GM19452 (cell line): Measurements from ENCODE around the gene DYRK1B.
"Not testable (repeated sequence)": the region's sequence is repeated elsewhere in the genome, so short reads cannot be mapped to it uniquely, and the experiment has no call there.

Experiments
- ATAC-seq: cut with Tn5 transposase; IDR thresholded peaks from one replicate; pipeline ENCODE4 v1.9.1; 2021; ENCODE audit not compliant: unreplicated experiment

Gene DYRK1B

GRCh38 chr19:39831679-39832078, 2.3 kb downstream of the DYRK1B start:
- ATAC-seq: no peak

GRCh38 chr19:39830847-39831246, 3.1 kb downstream of the DYRK1B start:
- no peak for ATAC-seq

- ATAC-seq: no peak
Measured at GRCh38 chr19:39830406-39830805, 3.6 kb downstream of the DYRK1B start.

GRCh38 chr19:39829702-39830275, 4.2 kb downstream of the DYRK1B start:
- no peak for ATAC-seq

- no peak for ATAC-seq
Measured at GRCh38 chr19:39828654-39829032, 5.3 kb downstream of the DYRK1B start.

- no peak for ATAC-seq
Measured at GRCh38 chr19:39828015-39828653, 5.8 kb downstream of the DYRK1B start.

GRCh38 chr19:39827216-39827615, 6.7 kb downstream of the DYRK1B start:
- no peak for ATAC-seq

- ATAC-seq: no peak
Measured at GRCh38 chr19:39826311-39826945, 7.5 kb downstream of the DYRK1B start.

- ATAC-seq: no peak
Measured at GRCh38 chr19:39825531-39826076, 8.4 kb downstream of the DYRK1B start.

- ATAC-seq: no peak
Measured at GRCh38 chr19:39825093-39825463, 8.9 kb downstream of the DYRK1B start.

- ATAC-seq: peak; percentile 92
Measured at GRCh38 chr19:39824143-39825092, 9.5 kb downstream of the DYRK1B start.

- ATAC-seq: no peak
Measured at GRCh38 chr19:39823686-39824085, 10.3 kb downstream of the DYRK1B start.

- ATAC-seq: no peak
Measured at GRCh38 chr19:39820696-39821095, 13.3 kb downstream of the DYRK1B start.

GRCh38 chr19:39819786-39820185, 14.2 kb downstream of the DYRK1B start:
- no peak for ATAC-seq

GRCh38 chr19:39818626-39819097, 15.3 kb downstream of the DYRK1B start:
- ATAC-seq: peak; percentile 80

- no peak for ATAC-seq
Measured at GRCh38 chr19:39817888-39818561, 15.9 kb downstream of the DYRK1B start.

GRCh38 chr19:39816287-39817048, 17.5 kb downstream of the DYRK1B start:
- ATAC-seq: no peak

GRCh38 chr19:39814595-39814994, 19.4 kb downstream of the DYRK1B start:
- ATAC-seq: no peak

GRCh38 chr19:39814111-39814510, 19.9 kb downstream of the DYRK1B start:
- ATAC-seq: not testable (repeated sequence)
